ENCODE results near the gene NUSAP1. TPM values are rescaled to one million over a fixed set of nuclear protein-coding genes. Genes with fewer than 3 reads are reported as not detected.

NUSAP1 gene
- total RNA-seq, 1 experiment from 2014 or later: 158 TPM

DNA sequence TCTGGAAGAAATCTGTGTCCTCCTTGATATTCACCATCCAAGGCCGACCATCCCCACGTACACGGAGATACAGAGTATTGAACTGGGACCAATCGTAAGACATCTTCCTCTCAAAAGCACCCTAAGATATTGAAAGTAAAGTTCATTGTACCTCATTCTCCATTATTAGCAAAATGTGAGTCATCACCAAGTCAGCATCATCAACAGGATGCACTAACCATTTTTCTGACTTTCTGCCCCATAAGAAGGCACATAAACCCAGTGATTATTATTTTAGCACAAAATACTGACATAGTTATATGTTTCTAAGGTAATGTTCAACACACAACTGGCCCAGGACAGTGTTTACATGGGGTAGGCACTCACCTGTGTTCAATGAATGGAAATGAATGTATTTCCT is 62.2 kb downstream of the NUSAP1 start:
- Histone ChIP-seq H3K56ac (ENCODE audit: insufficient read length, low read depth, low read length) (no peak overlapping the region), H3K4ac (ENCODE audit: low read depth, low read length) (no peak overlapping the region), H3K18ac (ENCODE audit: insufficient read length, low read depth, low read length) (no peak overlapping the region), H3K4me2 (ENCODE audit: insufficient read depth, insufficient read length, low read length) (no peak overlapping the region), H2BK120ac (ENCODE audit: low read depth, low read length, poor library complexity, severe bottlenecking) (no peak overlapping the region), H2BK12ac (ENCODE audit: insufficient read length, low read depth, low read length) (no peak overlapping the region), H4K8ac (replicated peaks; ENCODE audit: insufficient read length, low read depth, low read length) (no peak overlapping the region), H4K5ac (ENCODE audit: insufficient read length, low read depth, low read length) (no peak overlapping the region), H3K79me1 (ENCODE audit: insufficient read depth, low read depth, low read length, poor library complexity, severe bottlenecking) (no peaks in the 10 kb centered on the region), H3K23ac (ENCODE audit: insufficient read length, low read depth, low read length) (no peak overlapping the region), H3K14ac (ENCODE audit: insufficient read depth, low read length) (no peak overlapping the region), H3K4me1 (ENCODE audit: insufficient read depth, low read length) (no peaks in the 10 kb centered on the region), H3K23me2 (ENCODE audit: insufficient read length, low read depth, low read length, poor library complexity, severe bottlenecking) (no peaks in the 10 kb centered on the region), H3K9ac (ENCODE audit: extremely low read depth, insufficient read length, low read length) (no peak overlapping the region), H3K27ac (ENCODE audit: insufficient read length, low read depth, low read length) (no peak overlapping the region), H3T11ph (ENCODE audit: low read length) (no peak overlapping the region), H3K79me2 (ENCODE audit: insufficient read depth, low read length) (no peaks in the 10 kb centered on the region), H3K27me3 (ENCODE audit: insufficient read depth, low read length) (no peaks in the 10 kb centered on the region), H2BK5ac (ENCODE audit: insufficient read length, low read length) (no peak overlapping the region), H4K20me1 (ENCODE audit: control insufficient read depth, insufficient read depth, insufficient read length) (no peaks in the 10 kb centered on the region), H4K91ac (ENCODE audit: insufficient read length, low read depth, low read length) (no peak overlapping the region), H3K9me3 (ENCODE audit: control insufficient read depth, low read depth, low read length) (no peaks in the 10 kb centered on the region), H2BK15ac (ENCODE audit: low read depth, low read length) (no peak overlapping the region), H2AFZ (ENCODE audit: low read length) (no peak overlapping the region), H2AK5ac (ENCODE audit: insufficient read length, low read length) (no peak overlapping the region), H2BK20ac (ENCODE audit: low read depth, low read length, poor library complexity, severe bottlenecking) (no peak overlapping the region)
- Mint-ChIP-seq H3K4me1 (no peaks in the 10 kb centered on the region), H3K27me3 (ENCODE audit: low read depth) (no peaks in the 10 kb centered on the region), H3K9me3 (no peaks in the 10 kb centered on the region), H3K27ac (no peak overlapping the region; a peak in 1 of 7 replicates), H3K36me3 (ENCODE audit: insufficient read depth in 1 of 3, low read depth in 3 of 3) (peaks cover 9 to 25% (median 23%) of the 10 kb centered on the region in 3 experiments; a peak in 6 of 7 replicates), H3K4me3 (no peak overlapping the region)
- no CpG with 5 or more reads among the region's 4 CpGs for WGBS (ENCODE audit: extremely low coverage, insufficient read length, low lambda C conversion rate)
- TF ChIP-seq CTCF (conservative IDR thresholded peaks at IDR 0.05): no peak
- DNase-seq: no peak
